HUES6 (cell line): ENCODE measurements around the gene RARRES2.

Source experiments
- H3K27ac ChIP-seq: 2 replicates; pipeline ENCODE4 v1.7.0; 2013; ENCODE audit warnings: low read depth, mild to moderate bottlenecking, low read length, inconsistent platforms
- H3K27me3 ChIP-seq: 2 replicates; pipeline ENCODE4 v1.6.1; 2013; ENCODE audit warnings: low read length; ENCODE audit not compliant: control insufficient read depth, insufficient read depth
- H3K36me3 ChIP-seq: 2 replicates; pipeline ENCODE4 v1.6.1; 2013; ENCODE audit warnings: low read length; ENCODE audit not compliant: control insufficient read depth, insufficient read depth
- H3K4me1 ChIP-seq: 2 replicates; pipeline ENCODE4 v1.6.1; 2013; ENCODE audit warnings: low read length; ENCODE audit not compliant: control insufficient read depth, insufficient read depth
- H3K4me3 ChIP-seq: 2 replicates; pipeline ENCODE4 v1.5.1; 2013; ENCODE audit warnings: low read depth, low read length
- H3K9ac ChIP-seq: one replicate; pipeline ENCODE4 v1.6.1; 2013; ENCODE audit warnings: mild to moderate bottlenecking, low read length
- H3K9me3 ChIP-seq: 2 replicates; pipeline ENCODE4 v1.6.1; 2013; ENCODE audit warnings: low read depth, low read length; ENCODE audit not compliant: control insufficient read depth, insufficient read depth

RARRES2 gene

DNA sequence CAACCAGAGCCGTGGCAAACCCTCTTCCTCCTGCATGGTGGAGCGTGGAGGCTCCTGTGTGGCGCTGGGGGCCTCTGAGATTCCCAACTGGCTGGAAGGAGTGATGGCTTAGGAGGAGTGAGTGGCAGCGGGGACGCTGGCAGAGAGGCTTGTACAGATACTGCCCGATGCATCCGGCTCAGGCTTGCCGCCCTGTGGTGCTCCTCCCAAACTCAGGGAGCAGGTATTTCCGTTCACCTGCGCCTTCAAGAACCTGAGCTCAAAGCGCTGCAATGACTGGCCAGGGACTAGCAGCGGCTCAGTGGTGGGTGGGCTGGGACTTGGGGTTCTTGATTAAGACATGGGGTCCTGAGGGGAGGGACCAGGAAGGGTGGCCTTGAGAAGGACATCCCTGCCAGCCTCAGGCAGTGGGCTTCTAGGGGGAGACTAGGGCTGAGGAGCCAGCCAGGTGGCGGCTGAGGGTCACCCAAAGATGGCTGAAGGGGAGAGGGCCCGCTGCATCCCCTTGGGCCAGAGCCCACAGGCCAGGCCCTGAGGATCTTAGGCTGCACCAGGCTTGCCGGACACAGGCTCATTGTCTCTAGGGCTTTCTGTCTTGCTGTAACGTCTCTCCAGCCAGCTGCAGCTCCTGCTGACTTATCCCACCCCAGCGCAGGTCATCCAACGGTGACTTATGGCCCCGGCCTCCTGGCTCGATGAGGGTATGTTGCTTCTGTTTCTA is 40.9 kb upstream of the RARRES2 start:
- Histone ChIP-seq H3K27ac (no peak overlapping the region), H3K4me3 (no peak overlapping the region), H3K9me3 (no peaks in the 10 kb centered on the region), H3K9ac (peak overlapping the region; percentile 31), H3K27me3 (no peaks in the 10 kb centered on the region), H3K4me1 (peaks cover 70% of the 10 kb centered on the region), H3K36me3 (peaks cover 4% of the 10 kb centered on the region; the same call in 1 of the 2 replicates)

DNA sequence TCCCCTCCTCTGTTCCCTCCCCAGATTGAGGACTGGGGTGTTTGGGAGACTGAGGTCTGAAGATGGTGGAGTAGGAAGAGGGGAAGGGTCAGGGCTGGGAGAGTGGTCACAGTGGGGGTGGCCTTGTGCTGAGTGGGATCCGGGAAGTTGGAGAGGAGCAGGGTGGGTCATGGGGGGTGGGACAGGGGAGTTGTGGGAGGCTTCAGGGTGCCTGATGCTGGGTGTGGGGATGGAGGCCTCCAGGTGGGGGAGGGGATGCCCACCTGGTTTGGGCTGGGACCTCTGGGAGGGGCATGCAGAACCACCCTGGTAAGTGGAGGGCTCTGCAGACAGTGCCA is 40.3 kb upstream of the RARRES2 start:
- H3K4me1 ChIP-seq, result peaks cover 74% of the 10 kb centered on the region
- no peak overlapping the region for H3K4me3 ChIP-seq
- H3K36me3 ChIP-seq, result peaks cover 4% of the 10 kb centered on the region; the same call in 1 of the 2 replicates
- H3K27ac ChIP-seq, result no peak overlapping the region
- H3K27me3 ChIP-seq, result no peaks in the 10 kb centered on the region
- no peaks in the 10 kb centered on the region for H3K9me3 ChIP-seq
- H3K9ac ChIP-seq, result no peak overlapping the region

- Histone ChIP-seq H3K4me3 (peak overlapping the region; percentile 87; the same call in 1 of the 2 replicates), H3K9ac (peak overlapping the region; percentile 87), H3K4me1 (peaks cover 74% of the 10 kb centered on the region), H3K27ac (no peak overlapping the region), H3K27me3 (no peaks in the 10 kb centered on the region), H3K36me3 (peaks cover 4% of the 10 kb centered on the region; the same call in 1 of the 2 replicates), H3K9me3 (no peaks in the 10 kb centered on the region)
These were observed 39.7 kb upstream of the RARRES2 start for GRCh38 chr7:150381096-150381495.

- Histone ChIP-seq H3K36me3 (peaks cover under 1% of the 10 kb centered on the region; the same call in 1 of the 2 replicates), H3K27me3 (no peaks in the 10 kb centered on the region), H3K9ac (peak overlapping the region; percentile 87), H3K27ac (no peak overlapping the region), H3K4me1 (peaks cover 75% of the 10 kb centered on the region), H3K9me3 (no peaks in the 10 kb centered on the region), H3K4me3 (peak overlapping the region; percentile 87)
These were observed 39.0 kb upstream of the RARRES2 start for GRCh38 chr7:150380463-150380862.

DNA sequence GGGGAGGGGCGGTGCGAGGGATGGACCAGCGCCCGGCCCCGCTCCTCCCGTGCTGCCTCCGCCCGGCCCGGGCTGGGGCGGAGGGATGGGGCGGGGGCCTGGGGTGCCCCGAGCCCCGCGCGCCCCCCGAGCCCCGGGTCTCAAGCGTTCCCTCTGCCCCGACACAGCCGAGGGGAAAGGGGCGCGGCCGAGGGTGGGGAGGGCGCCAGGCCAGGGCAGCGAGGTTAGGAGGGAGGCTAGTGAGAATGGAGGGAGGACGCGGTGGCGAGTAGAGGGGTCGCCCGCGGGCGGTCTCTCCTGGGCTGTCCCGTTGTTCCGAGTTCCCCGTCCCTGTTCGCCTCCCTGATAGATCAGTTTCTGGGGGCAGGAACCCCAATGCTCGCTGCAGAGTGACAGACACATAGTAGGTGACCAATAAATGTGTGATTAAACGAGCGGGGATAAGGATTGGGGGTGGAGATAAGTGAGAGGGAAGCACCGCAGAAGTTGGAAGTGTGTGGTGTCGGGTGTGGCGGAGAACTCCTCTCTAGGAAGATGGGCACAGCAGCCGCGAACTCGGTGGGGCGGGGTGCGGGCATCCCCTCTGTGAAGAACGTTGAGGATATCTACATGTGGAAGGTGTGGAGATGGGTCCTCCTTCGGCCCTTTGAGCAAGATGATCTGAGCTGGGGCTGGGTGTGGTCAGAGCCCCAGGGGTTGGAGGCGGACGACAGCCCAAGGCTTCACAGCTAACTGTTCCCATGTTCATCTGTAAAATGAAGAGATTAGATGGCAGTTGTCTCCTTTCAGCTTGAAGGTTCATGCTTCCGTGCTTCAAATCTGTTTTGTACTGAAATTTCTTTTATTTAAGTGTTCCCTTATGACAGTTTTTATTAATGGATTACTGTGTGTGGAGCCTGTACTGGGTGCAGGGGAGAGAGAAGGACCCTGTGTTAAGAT is 38.3 kb upstream of the RARRES2 start:
- peaks cover under 1% of the 10 kb centered on the region; the same call in 1 of the 2 replicates for H3K36me3 ChIP-seq
- H3K4me1 ChIP-seq, result peaks cover 68% of the 10 kb centered on the region
- H3K27me3 ChIP-seq, result no peaks in the 10 kb centered on the region
- no peaks in the 10 kb centered on the region for H3K9me3 ChIP-seq
- peak overlapping the region; percentile 87 for H3K4me3 ChIP-seq
- peak overlapping the region; percentile 87 for H3K9ac ChIP-seq
- H3K27ac ChIP-seq, result peak overlapping the region; percentile 57; the same call in 1 of the 2 replicates

DNA sequence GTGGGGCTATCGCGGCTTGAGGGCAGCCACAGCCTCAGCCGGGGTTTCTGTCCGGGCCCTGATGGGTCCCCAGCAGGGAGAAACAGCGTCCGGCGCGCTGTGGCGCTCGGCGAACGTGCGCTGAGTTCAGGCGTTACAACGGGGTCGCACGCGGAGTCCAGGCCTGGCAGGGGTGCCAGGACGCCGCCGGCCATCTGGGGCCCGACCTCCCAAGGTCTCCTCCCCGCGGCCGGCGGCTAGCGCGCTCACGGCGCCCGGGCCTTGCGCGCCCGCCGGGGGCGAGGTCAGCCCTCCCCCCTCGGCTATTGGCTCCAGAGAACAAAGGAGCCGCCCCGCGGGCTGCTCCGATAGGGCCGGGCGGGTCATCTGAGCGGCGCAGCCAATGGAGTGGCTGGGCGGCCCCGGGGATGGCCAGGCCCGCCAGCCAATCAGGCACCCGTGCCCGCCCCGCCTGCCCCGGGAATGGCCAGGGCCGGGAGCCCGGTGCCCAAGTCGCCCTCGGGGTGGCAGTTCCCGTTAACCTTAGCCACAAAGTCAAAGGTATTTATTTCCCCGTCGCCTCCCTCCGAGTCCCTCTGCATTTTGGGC is 37.5 kb upstream of the RARRES2 start, which contains the start of gene ZNF775:
ZNF775 (plus strand) TSS at position 478 of the 588 bp plus-strand sequence. CDS start 9,141 bp downstream, outside the sequence.
- peak within 1 kb of the TSS; percentile 87 for H3K4me3 ChIP-seq
- peak within 1 kb of the TSS; percentile 92 for H3K9ac ChIP-seq
- H3K27me3 ChIP-seq, result no peaks in the 10 kb centered on the region
- peaks cover 68% of the 10 kb centered on the region for H3K4me1 ChIP-seq
- H3K27ac ChIP-seq, result peak within 1 kb of the TSS; percentile 98
- H3K9me3 ChIP-seq, result no peaks in the 10 kb centered on the region
- H3K36me3 ChIP-seq, result peaks cover 8% of the 10 kb centered on the region

DNA sequence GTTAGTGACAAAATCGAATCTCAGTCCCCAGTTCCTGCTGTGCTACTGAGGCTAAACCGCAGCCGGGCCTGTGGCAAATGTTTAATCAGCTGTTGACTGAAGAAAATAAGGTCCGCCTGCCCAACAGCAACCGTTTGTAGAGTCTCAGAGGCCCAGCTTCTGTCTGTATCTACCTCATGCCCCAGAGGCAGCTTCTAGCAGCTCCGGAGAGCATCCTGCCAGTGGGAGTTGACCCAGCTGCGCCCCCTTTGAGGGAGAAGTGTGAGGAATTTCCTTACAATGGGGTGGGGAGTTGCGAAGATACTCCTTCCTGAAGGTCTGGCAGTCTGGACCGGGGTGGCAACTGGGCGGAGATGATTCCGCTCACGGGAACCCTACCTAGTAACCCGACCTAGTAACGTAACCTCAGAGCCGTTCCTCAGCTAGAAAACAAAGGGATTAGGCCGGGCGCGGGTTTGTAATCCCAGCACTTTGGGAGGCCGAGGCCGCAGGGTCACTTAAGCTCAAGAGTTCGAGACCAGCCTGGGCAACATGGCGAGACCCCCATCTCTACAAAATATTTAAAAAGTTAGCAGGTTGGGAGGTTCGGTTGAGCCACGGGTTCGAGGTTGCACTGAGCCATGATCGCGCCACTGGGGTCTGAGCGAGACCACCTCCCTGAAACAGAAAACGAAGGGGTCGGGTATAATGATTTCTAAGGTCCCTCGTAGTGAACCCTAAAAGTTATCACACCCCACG is 36.9 kb upstream of the RARRES2 start:
- H3K4me3 ChIP-seq, result peak overlapping the region; percentile 76
- peaks cover 70% of the 10 kb centered on the region for H3K4me1 ChIP-seq
- peak overlapping the region; percentile 92 for H3K9ac ChIP-seq
- H3K9me3 ChIP-seq, result no peaks in the 10 kb centered on the region
- peaks cover 14% of the 10 kb centered on the region for H3K36me3 ChIP-seq
- no peaks in the 10 kb centered on the region for H3K27me3 ChIP-seq
- peak overlapping the region; percentile 98 for H3K27ac ChIP-seq

DNA sequence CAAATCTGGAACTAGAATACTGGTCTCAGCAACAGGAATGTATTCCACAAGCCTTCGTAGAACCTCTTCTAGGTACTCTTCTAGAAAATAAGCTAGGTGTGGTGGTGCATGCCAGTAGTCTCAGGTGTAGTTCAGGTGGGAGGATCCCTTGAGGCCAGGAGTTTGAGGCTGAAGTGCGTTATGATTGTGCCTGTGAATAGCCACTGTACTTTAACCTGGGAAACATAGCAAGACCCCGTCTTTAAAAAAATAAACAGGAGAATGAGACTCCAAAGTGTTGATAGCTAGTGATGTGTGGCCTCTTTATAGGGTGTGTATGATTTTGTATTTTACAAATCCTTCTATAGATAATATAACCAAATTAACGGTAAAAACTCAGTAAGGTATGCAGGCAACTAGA is 36.2 kb upstream of the RARRES2 start:
- Histone ChIP-seq H3K27ac (peak overlapping the region; percentile 98; the same call in 1 of the 2 replicates), H3K27me3 (no peaks in the 10 kb centered on the region), H3K4me3 (peak overlapping the region; percentile 76; the same call in 1 of the 2 replicates), H3K4me1 (peaks cover 70% of the 10 kb centered on the region), H3K36me3 (peaks cover 21% of the 10 kb centered on the region), H3K9me3 (no peaks in the 10 kb centered on the region), H3K9ac (no peak overlapping the region)

- no peak overlapping the region for H3K9ac ChIP-seq
These were observed 35.8 kb upstream of the RARRES2 start for GRCh38 chr7:150377196-150377595.

DNA sequence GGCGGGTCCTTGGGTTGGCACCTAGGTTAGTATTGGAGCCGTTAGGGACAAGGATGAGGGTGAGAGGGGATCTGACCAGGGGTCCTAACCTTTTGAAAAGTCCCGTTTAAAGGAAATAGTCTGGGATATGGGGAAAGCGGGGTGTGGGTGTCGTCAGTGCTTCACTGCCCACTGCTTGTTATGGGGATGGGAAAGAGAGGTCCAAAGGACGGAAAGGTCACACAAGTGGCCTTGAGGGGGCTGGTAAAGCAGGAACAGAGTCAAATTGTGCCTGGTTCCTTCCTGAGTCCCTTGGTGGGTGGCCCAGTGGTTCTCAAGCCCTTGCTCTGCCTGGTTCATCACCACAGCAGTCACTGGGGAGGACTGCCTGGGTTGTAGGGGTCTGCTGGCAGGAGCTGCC is 35.1 kb upstream of the RARRES2 start:
- H3K4me1 ChIP-seq, result peaks cover 64% of the 10 kb centered on the region
- no peaks in the 10 kb centered on the region for H3K9me3 ChIP-seq
- H3K9ac ChIP-seq, result no peak overlapping the region
- no peak overlapping the region for H3K4me3 ChIP-seq
- H3K36me3 ChIP-seq, result peaks cover 27% of the 10 kb centered on the region
- no peaks in the 10 kb centered on the region for H3K27me3 ChIP-seq
- no peak overlapping the region for H3K27ac ChIP-seq

More at GRCh38 chr7:150377196-150377595, 35.8 kb upstream of the RARRES2 start:
- H3K9me3 ChIP-seq, result no peaks in the 10 kb centered on the region
- no peak overlapping the region for H3K27ac ChIP-seq
- H3K4me3 ChIP-seq, result no peak overlapping the region
- H3K36me3 ChIP-seq, result peaks cover 25% of the 10 kb centered on the region
- H3K27me3 ChIP-seq, result no peaks in the 10 kb centered on the region
- H3K4me1 ChIP-seq, result peaks cover 69% of the 10 kb centered on the region
